Suprapubic skin (tissue), 3 donors: ENCODE results near the gene LINS1.

Experiments
- CTCF ChIP-seq, 2 donors: fragments of 200-600 bp in 1 of 2; fragments of 450-650 bp in 1 of 2; sonication (generic) in 1 of 2; IDR thresholded peaks; one replicate each; pipeline ENCODE4 v1.5.1; 2016 to 2019; ENCODE audit warnings: antibody characterized with exemption in 2 of 2, mild to moderate bottlenecking in 1 of 2, moderate library complexity in 1 of 2
- POLR2A ChIP-seq, 2 donors: fragments of 450-650 bp; IDR thresholded peaks; one replicate each; pipeline ENCODE4 v1.6.1; 2017; ENCODE audit warnings: antibody characterized with exemption in 2 of 2, mild to moderate bottlenecking in 2 of 2, moderate library complexity in 2 of 2

DNA sequence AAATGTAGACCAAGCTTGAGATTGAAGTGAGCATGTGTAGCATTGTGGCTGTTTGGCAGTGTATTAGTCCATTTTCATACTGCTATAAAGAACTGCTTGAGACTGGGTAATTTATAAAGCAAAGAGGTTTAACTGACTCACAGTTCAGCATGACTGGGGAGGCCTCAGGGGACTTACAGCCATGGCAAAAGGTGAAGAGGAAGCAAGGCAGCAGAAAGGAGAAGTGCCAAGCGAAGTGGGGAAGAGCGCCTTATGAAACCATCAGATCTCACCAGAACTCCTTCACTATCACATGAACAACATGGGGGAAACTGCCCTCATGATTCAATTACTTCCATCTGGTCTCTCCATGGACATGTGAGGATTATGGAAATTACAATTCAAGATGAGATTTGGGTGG is 64.7 kb downstream of the LINS1 start:
- no peak for TF ChIP-seq CTCF (IDR thresholded peaks at IDR 0.05)
- TF ChIP-seq POLR2A (IDR thresholded peaks at IDR 0.05) = no peak
